ENCODE measurements around the gene APOA4. TPM values are rescaled to one million over a fixed set of nuclear protein-coding genes. Genes with fewer than 3 reads are reported as not detected.

Gene APOA4
- not detected for total RNA-seq

DNA sequence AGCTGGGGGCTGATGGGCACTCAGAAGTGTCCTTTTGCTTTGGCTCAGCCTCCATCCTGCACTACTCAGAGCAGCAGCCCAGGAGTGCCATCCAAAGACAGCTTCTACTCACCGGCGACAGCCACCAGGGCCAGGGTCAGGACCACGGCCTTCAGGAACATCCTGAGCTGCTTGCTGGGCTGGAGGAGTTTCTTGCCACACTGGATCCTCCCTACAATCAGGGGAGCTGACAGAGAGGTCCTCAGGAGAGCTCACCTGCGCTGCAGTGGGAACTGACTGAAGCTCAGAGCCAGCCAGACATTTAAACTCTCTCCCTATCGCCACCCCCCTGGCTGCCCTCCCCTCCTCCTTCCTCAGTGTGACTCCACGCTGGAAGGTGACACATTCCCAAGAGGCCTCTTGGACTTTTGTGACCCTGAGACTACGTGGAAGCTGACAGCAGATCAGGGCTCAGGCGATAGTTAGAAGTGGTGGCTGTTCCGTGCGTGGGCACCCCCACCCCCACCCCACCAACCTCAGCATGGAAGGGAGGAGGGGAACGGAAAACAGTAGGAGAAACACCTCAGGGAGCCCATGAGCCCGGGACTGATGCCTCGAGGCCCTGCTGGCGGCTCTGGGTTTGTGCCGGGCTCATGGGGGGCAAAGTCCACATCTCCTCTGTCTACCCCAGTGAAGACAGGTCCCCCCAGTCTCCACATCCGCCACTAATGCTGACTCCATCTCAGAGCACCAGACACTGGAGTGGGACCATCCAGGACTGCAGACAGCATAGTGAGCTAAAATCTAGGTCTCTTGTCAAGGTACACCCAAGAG is at the start of gene APOA4:
APOA4 (minus strand) TSS at position 274 of the 813 bp plus-strand sequence; CDS start at position 161, 113 bp downstream.
- no peak within 1 kb of the TSS for H3K4me3 Mint-ChIP-seq
- no peaks in the 10 kb centered on the region for H3K4me1 Mint-ChIP-seq (ENCODE audit: low read depth)
- no peaks in the 10 kb centered on the region for H3K9me3 Mint-ChIP-seq
- no peaks in the 10 kb centered on the region for H3K36me3 Mint-ChIP-seq (ENCODE audit: insufficient read depth)
- no peaks in the 10 kb centered on the region for H3K27me3 Mint-ChIP-seq (ENCODE audit: low read depth)
- ATAC-seq (no peak), DNase-seq (no peak)

- H3K27me3 Mint-ChIP-seq (ENCODE audit: low read depth) = no peaks in the 10 kb centered on the region
- no peaks in the 10 kb centered on the region for H3K4me1 Mint-ChIP-seq (ENCODE audit: low read depth)
- ATAC-seq = no peak
- peaks cover 60% of the 10 kb centered on the region for H3K36me3 Mint-ChIP-seq (ENCODE audit: insufficient read depth)
- no peak overlapping the region for H3K4me3 Mint-ChIP-seq
- H3K9me3 Mint-ChIP-seq = no peaks in the 10 kb centered on the region
- DNase-seq = no peak
These were observed 48.1 kb upstream of the APOA4 start for GRCh38 chr11:116871248-116871647.

GRCh38 chr11:116870054-116870453 is 47.0 kb upstream of the APOA4 start:
- Mint-ChIP-seq H3K36me3 (ENCODE audit: insufficient read depth) (peaks cover 62% of the 10 kb centered on the region), H3K4me3 (no peak overlapping the region), H3K27me3 (ENCODE audit: low read depth) (no peaks in the 10 kb centered on the region), H3K4me1 (ENCODE audit: low read depth) (no peaks in the 10 kb centered on the region), H3K9me3 (no peaks in the 10 kb centered on the region)
- ATAC-seq = no peak
- DNase-seq = no peak

DNA sequence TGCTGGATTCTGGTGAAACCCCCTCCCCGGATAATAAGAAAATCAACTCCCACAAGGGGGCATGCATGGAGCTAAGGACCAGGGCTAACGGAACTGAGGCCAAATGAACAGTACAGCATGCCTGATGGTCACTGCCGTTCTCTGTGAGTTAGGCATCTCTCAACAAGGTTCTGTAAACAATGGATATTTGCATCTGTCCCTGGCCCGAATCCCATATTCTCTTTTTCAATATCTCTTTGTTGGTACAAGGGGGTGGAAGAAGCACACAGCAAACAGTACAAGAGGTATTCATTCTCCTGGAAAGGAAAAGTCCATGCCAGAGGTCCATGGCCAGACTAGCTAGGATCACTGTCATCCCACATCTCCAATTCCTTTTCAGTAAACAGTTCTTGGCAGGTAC is 46.5 kb upstream of the APOA4 start:
- Mint-ChIP-seq H3K36me3 (ENCODE audit: insufficient read depth) (peaks cover 60% of the 10 kb centered on the region), H3K4me1 (ENCODE audit: low read depth) (no peaks in the 10 kb centered on the region), H3K9me3 (no peaks in the 10 kb centered on the region), H3K4me3 (no peak overlapping the region), H3K27me3 (ENCODE audit: low read depth) (no peaks in the 10 kb centered on the region)
- ATAC-seq (no peak), DNase-seq (no peak)

- no peak for ATAC-seq
- H3K4me1 Mint-ChIP-seq (ENCODE audit: low read depth) = no peaks in the 10 kb centered on the region
- H3K36me3 Mint-ChIP-seq (ENCODE audit: insufficient read depth) = peaks cover 67% of the 10 kb centered on the region
- no peaks in the 10 kb centered on the region for H3K27me3 Mint-ChIP-seq (ENCODE audit: low read depth)
- no peak for DNase-seq
- H3K4me3 Mint-ChIP-seq = no peak overlapping the region
- H3K9me3 Mint-ChIP-seq = no peaks in the 10 kb centered on the region
These were observed 45.0 kb upstream of the APOA4 start for GRCh38 chr11:116868066-116868465.

DNA sequence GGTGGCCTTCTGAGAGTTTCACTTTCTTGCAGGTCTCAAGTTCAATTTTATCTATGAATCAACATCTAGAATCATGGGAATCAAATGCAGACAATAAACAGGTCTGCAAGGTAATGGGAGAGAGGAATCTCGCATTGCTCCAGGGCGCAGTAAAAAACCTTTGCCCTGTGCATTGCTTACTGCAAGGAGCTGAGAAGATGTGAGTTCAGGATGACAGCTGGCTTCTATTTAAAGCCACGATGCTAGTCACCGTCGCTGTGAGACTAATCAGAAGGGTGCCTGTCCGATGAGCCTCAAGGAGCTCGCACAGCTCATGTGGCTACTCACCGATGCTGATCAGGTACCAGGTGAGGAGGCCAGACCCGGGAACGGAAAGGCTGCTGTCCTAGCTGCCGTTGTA is 44.5 kb upstream of the APOA4 start:
- no peaks in the 10 kb centered on the region for H3K9me3 Mint-ChIP-seq
- H3K36me3 Mint-ChIP-seq (ENCODE audit: insufficient read depth) = peaks cover 64% of the 10 kb centered on the region
- no peaks in the 10 kb centered on the region for H3K27me3 Mint-ChIP-seq (ENCODE audit: low read depth)
- no peaks in the 10 kb centered on the region for H3K4me1 Mint-ChIP-seq (ENCODE audit: low read depth)
- DNase-seq = no peak
- no peak for ATAC-seq
- H3K4me3 Mint-ChIP-seq = no peak overlapping the region

DNA sequence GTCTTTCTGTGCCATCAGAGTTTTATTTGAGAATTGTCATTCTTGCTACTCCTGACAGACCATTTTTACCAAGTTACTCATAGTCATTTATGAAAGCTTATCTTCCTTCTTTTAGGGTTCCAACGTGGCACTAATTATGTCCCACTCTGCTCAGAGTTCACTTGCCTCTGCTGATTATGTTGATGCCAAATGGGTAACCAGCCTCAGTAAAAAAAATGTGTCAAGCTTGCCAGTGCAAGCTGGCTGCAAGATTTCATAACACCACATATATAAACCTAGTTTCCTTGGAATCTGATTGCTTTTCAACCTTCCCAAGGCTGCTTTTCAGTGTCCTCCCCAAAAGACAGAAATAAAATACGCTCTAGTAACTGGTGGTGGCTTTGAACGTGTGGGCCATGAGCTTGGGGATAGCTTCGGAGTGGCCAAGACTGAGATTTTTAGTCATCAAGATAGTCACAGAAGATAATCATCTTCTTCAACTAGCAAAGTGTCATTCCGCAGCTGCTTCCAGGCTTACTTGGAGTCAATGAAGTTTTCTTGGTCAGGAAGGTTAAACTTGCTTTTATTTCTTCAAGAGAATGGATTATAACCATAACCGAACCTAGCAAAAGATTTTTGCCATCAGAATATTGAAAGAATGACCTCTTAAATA is 43.8 kb upstream of the APOA4 start:
- H3K36me3 Mint-ChIP-seq (ENCODE audit: insufficient read depth) = peaks cover 62% of the 10 kb centered on the region

DNA sequence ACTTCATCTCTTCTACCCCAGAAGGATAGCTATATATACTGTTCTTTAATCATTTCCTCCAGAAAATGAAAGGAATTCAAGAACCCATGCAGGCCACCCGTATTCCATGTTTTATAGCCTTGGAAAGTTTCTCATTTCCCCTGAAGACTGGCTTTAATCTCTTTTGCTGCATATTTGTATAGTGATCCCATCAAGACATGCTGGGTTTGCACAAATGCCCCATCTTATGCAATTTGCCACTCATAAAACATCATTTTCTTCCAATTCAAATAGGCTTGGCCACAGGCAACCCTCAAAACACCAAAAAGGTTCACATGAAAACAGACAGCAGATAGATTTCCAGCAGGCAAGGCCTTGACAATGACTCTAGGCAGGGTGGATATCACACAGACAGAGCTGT is 42.6 kb upstream of the APOA4 start:
- H3K4me1 Mint-ChIP-seq (ENCODE audit: low read depth) = no peaks in the 10 kb centered on the region
- no peaks in the 10 kb centered on the region for H3K9me3 Mint-ChIP-seq
- H3K4me3 Mint-ChIP-seq = no peak overlapping the region
- no peak for DNase-seq
- peaks cover 61% of the 10 kb centered on the region for H3K36me3 Mint-ChIP-seq (ENCODE audit: insufficient read depth)
- ATAC-seq = no peak
- no peaks in the 10 kb centered on the region for H3K27me3 Mint-ChIP-seq (ENCODE audit: low read depth)

More for the DNA sequence above, 43.8 kb upstream of the APOA4 start:
- ATAC-seq (no peak), DNase-seq (no peak)
- Mint-ChIP-seq H3K27me3 (ENCODE audit: low read depth) (no peaks in the 10 kb centered on the region), H3K9me3 (no peaks in the 10 kb centered on the region), H3K4me1 (ENCODE audit: low read depth) (no peaks in the 10 kb centered on the region), H3K4me3 (no peak overlapping the region)

- Mint-ChIP-seq H3K9me3 (no peaks in the 10 kb centered on the region), H3K36me3 (ENCODE audit: insufficient read depth) (peaks cover 55% of the 10 kb centered on the region), H3K27me3 (ENCODE audit: low read depth) (no peaks in the 10 kb centered on the region), H3K4me1 (ENCODE audit: low read depth) (no peaks in the 10 kb centered on the region), H3K4me3 (no peak overlapping the region)
- DNase-seq (no peak), ATAC-seq (no peak)
These were observed 41.4 kb upstream of the APOA4 start for GRCh38 chr11:116864531-116864930.

DNA sequence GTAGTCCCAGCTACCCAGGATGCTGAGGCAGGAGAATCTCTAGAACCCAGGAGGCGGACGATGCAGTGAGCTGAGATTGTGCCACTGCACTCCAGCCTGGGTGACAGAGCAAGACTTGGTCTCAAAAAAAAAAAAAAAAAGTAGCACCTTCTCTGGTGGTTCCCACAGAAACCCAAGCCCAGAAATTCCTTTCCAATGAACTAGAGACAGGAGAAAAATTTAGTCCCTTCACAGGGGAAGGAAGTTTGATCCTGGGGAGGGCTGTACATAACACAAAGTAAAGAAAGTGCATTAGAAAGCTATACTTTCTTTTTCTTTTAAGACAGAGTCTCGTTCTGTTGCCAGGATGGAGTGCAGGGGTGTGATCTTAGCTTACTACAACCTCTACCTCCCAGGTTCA is 39.8 kb upstream of the APOA4 start:
- Mint-ChIP-seq H3K36me3 (ENCODE audit: insufficient read depth) (peaks cover 61% of the 10 kb centered on the region), H3K27me3 (ENCODE audit: low read depth) (no peaks in the 10 kb centered on the region), H3K9me3 (no peaks in the 10 kb centered on the region), H3K4me3 (no peak overlapping the region), H3K4me1 (ENCODE audit: low read depth) (no peaks in the 10 kb centered on the region)
- no peak for ATAC-seq
- DNase-seq = no peak

DNA sequence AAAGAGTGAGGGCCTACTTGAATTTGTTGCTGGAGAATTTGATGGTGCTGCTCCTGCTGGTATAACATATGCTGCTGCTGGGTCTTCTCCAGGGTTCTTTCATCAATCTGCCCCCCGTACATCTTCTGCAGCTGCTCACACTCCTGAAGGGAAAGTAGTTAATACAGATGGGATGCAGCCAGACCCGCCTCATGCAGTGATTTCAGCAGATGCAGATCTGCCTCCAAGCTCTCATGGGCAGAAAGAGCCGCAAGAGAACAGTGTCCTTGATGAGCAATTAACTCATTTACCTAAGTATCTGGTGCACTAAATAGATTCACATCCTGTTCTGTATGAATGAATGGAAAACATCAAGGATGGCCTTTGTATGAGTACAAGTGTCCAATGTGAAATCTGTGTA is 39.1 kb upstream of the APOA4 start:
- ATAC-seq = no peak
- peaks cover 4% of the 10 kb centered on the region for H3K4me1 Mint-ChIP-seq (ENCODE audit: low read depth)
- no peak overlapping the region for H3K4me3 Mint-ChIP-seq
- H3K9me3 Mint-ChIP-seq = no peaks in the 10 kb centered on the region
- no peak for DNase-seq
- no peaks in the 10 kb centered on the region for H3K27me3 Mint-ChIP-seq (ENCODE audit: low read depth)
- H3K36me3 Mint-ChIP-seq (ENCODE audit: insufficient read depth) = peaks cover 57% of the 10 kb centered on the region

GRCh38 chr11:116861539-116861938 is 38.4 kb upstream of the APOA4 start:
- peaks cover 56% of the 10 kb centered on the region for H3K36me3 Mint-ChIP-seq (ENCODE audit: insufficient read depth)
- ATAC-seq = no peak

GRCh38 chr11:116860303-116860702 is 37.2 kb upstream of the APOA4 start:
- no peaks in the 10 kb centered on the region for H3K27me3 Mint-ChIP-seq (ENCODE audit: low read depth)
- H3K9me3 Mint-ChIP-seq = no peaks in the 10 kb centered on the region
- DNase-seq (no peak), ATAC-seq (no peak)
- peaks cover 53% of the 10 kb centered on the region for H3K36me3 Mint-ChIP-seq (ENCODE audit: insufficient read depth)
- peaks cover 21% of the 10 kb centered on the region for H3K4me1 Mint-ChIP-seq (ENCODE audit: low read depth)
- H3K4me3 Mint-ChIP-seq = no peak overlapping the region

More at GRCh38 chr11:116861539-116861938, 38.4 kb upstream of the APOA4 start:
- H3K4me1 Mint-ChIP-seq (ENCODE audit: low read depth) = peaks cover 11% of the 10 kb centered on the region
- DNase-seq = no peak
- no peaks in the 10 kb centered on the region for H3K9me3 Mint-ChIP-seq
- H3K27me3 Mint-ChIP-seq (ENCODE audit: low read depth) = no peaks in the 10 kb centered on the region
- H3K4me3 Mint-ChIP-seq = no peak overlapping the region

- no peak overlapping the region for H3K4me3 Mint-ChIP-seq
- no peaks in the 10 kb centered on the region for H3K9me3 Mint-ChIP-seq
- H3K36me3 Mint-ChIP-seq (ENCODE audit: insufficient read depth) = peaks cover 48% of the 10 kb centered on the region
- no peaks in the 10 kb centered on the region for H3K27me3 Mint-ChIP-seq (ENCODE audit: low read depth)
- DNase-seq (no peak), ATAC-seq (no peak)
- H3K4me1 Mint-ChIP-seq (ENCODE audit: low read depth) = peaks cover 32% of the 10 kb centered on the region
These were observed 36.1 kb upstream of the APOA4 start for GRCh38 chr11:116859175-116859574.

- no peak overlapping the region for H3K4me3 Mint-ChIP-seq
- peaks cover 44% of the 10 kb centered on the region for H3K4me1 Mint-ChIP-seq (ENCODE audit: low read depth)
- H3K9me3 Mint-ChIP-seq = no peaks in the 10 kb centered on the region
- DNase-seq = no peak
- ATAC-seq = no peak
- H3K36me3 Mint-ChIP-seq (ENCODE audit: insufficient read depth) = peaks cover 41% of the 10 kb centered on the region
- no peaks in the 10 kb centered on the region for H3K27me3 Mint-ChIP-seq (ENCODE audit: low read depth)
These were observed 34.8 kb upstream of the APOA4 start for GRCh38 chr11:116857936-116858335.
